T47D (cell line): Measurements from ENCODE around the gene IQCM.

Source experiments
- DNase-seq, 2 experiments: peaks; one replicate each; pipeline versions ENCODE4 v3.0.0 to v3.0.0-alpha.2; 2011 to 2012; ENCODE audit warnings: low read depth in 1 of 2, low spot score in 1 of 2
- JUND ChIP-seq: IDR thresholded peaks from 2 replicates; pipeline ENCODE4 v1.6.1; 2012; ENCODE audit warnings: low read depth
- in situ Hi-C: cut with HindIII; loops from 2 replicates; pipeline ENCODE4 v1.10.0; 2016; ENCODE audit warnings: low sequenced_read_pairs, low pct_unique_long_range_greater_than_20kb

The IQCM gene

GRCh38 chr4:149699642-149700041 is 116.0 kb downstream of the IQCM start:
- no peak for DNase-seq
- in situ Hi-C loops, result no loop called here
- no peak for TF ChIP-seq JUND

GRCh38 chr4:149690726-149691125 is 124.9 kb downstream of the IQCM start:
- no peak for DNase-seq
- no peak for TF ChIP-seq JUND
- in situ Hi-C loops, result no loop called here

GRCh38 chr4:149684516-149684915 is 131.1 kb downstream of the IQCM start:
- no peak for TF ChIP-seq JUND
- DNase-seq, result no peak
- in situ Hi-C loops, result no loop called here

GRCh38 chr4:149676076-149676475 is 139.6 kb downstream of the IQCM start:
- in situ Hi-C loops, result no loop called here
- TF ChIP-seq JUND, result no peak
- DNase-seq, result no peak

- in situ Hi-C loops, result no loop called here
- TF ChIP-seq JUND, result no peak
- DNase-seq, result peak in 1 of 2 experiments; percentile 24
Measured at GRCh38 chr4:149645790-149646189, 169.9 kb downstream of the IQCM start.

GRCh38 chr4:149638073-149638472 is 177.6 kb downstream of the IQCM start:
- no peak for DNase-seq
- in situ Hi-C loops, result no loop called here
- no peak for TF ChIP-seq JUND

GRCh38 chr4:149634368-149634767 is 181.3 kb downstream of the IQCM start:
- no peak for DNase-seq
- in situ Hi-C loops, result no loop called here
- no peak for TF ChIP-seq JUND

- no peak for DNase-seq
- in situ Hi-C loops, result no loop called here
- TF ChIP-seq JUND, result no peak
Measured at GRCh38 chr4:149631629-149632028, 184.0 kb downstream of the IQCM start.

- no peak for TF ChIP-seq JUND
- in situ Hi-C loops, result no loop called here
- no peak for DNase-seq
Measured at GRCh38 chr4:149630064-149630463, 185.6 kb downstream of the IQCM start.

- TF ChIP-seq JUND, result no peak
- DNase-seq, result no peak
- in situ Hi-C loops, result no loop called here
Measured at GRCh38 chr4:149605601-149606378, 209.9 kb downstream of the IQCM start.

GRCh38 chr4:149604827-149605226 is 210.8 kb downstream of the IQCM start:
- no peak for DNase-seq
- in situ Hi-C loops, result no loop called here
- no peak for TF ChIP-seq JUND

- TF ChIP-seq JUND, result no peak
- in situ Hi-C loops, result no loop called here
- DNase-seq, result no peak
Measured at GRCh38 chr4:149595500-149595899, 220.1 kb downstream of the IQCM start.

GRCh38 chr4:149589826-149590225 is 225.8 kb downstream of the IQCM start:
- no peak for DNase-seq
- in situ Hi-C loops, result no loop called here
- TF ChIP-seq JUND, result no peak

GRCh38 chr4:149584722-149585121 is 230.9 kb downstream of the IQCM start:
- in situ Hi-C loops, result no loop called here
- no peak for DNase-seq
- no peak for TF ChIP-seq JUND
